ENCODE data around the gene VWA5B2.

Gene VWA5B2

DNA sequence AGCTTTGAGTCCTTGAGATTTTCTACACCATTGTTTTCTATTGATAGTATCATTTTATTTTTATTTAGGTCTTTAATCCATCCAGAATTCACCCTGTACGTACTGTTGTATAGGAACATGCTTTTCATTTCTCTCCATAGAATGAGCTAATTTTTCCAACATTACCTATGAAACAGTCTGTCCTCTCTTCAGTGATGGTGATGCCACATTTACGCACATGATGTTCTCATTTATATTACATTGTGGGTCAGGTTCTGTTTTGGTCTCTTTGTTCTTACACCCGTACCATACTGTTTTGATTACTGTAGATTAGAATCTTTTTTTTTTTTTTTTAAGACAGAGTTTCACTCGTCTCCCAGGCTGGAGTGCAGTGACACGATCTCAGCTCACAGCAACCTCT lies 17.7 kb upstream of the VWA5B2 start:
- H3K27ac ChIP-seq = no peak overlapping the region

DNA sequence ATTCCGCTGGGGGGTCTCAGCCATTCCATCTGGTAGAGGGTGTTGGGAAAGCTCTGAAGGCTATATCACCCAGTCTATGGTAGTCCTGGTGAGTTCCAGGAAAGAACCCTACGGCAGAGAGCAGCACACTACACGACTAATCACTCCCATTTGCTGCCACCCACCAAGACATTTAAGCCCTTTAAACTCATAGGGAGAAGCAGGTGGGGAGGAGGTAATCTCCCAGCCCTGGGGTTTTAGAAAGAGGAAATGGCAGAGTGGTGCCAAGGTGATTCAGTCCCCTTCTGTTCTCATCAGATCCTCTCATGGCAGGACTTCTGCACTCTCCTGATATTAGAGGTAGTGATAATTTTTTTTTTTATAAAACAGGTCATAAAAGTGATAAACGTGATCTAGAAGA lies 10.6 kb upstream of the VWA5B2 start:
- Histone ChIP-seq H3K36me3 (ENCODE audit: control insufficient read depth, insufficient read depth, low read length) (no peaks in the 10 kb centered on the region), H3K9ac (no peak overlapping the region), H2AFZ (no peak overlapping the region), H3K79me2 (peaks cover 2% of the 10 kb centered on the region), H3K4me3 (ENCODE audit: low read depth, low read length) (no peak overlapping the region), H3K4me2 (ENCODE audit: low read length) (no peak overlapping the region), H3K9me3 (ENCODE audit: control insufficient read depth, low read length) (no peaks in the 10 kb centered on the region), H3K27me3 (ENCODE audit: control insufficient read depth, insufficient read depth, low read length) (no peaks in the 10 kb centered on the region), H3K27ac (no peak overlapping the region), H3K4me1 (no peaks in the 10 kb centered on the region)
- TF ChIP-seq, protein P1, sequence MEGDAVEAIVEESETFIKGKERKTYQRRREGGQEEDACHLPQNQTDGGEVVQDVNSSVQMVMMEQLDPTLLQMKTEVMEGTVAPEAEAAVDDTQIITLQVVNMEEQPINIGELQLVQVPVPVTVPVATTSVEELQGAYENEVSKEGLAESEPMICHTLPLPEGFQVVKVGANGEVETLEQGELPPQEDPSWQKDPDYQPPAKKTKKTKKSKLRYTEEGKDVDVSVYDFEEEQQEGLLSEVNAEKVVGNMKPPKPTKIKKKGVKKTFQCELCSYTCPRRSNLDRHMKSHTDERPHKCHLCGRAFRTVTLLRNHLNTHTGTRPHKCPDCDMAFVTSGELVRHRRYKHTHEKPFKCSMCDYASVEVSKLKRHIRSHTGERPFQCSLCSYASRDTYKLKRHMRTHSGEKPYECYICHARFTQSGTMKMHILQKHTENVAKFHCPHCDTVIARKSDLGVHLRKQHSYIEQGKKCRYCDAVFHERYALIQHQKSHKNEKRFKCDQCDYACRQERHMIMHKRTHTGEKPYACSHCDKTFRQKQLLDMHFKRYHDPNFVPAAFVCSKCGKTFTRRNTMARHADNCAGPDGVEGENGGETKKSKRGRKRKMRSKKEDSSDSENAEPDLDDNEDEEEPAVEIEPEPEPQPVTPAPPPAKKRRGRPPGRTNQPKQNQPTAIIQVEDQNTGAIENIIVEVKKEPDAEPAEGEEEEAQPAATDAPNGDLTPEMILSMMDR (IDR thresholded peaks at IDR 0.05) = no peak

More for the DNA sequence above, 17.7 kb upstream of the VWA5B2 start:
- H2AFZ ChIP-seq = no peak overlapping the region
- H3K9me3 ChIP-seq (ENCODE audit: control insufficient read depth, low read length) = no peaks in the 10 kb centered on the region
- H3K36me3 ChIP-seq (ENCODE audit: control insufficient read depth, insufficient read depth, low read length) = no peaks in the 10 kb centered on the region
- no peak overlapping the region for H3K4me3 ChIP-seq (ENCODE audit: low read depth, low read length)
- H3K79me2 ChIP-seq = no peaks in the 10 kb centered on the region
- TF ChIP-seq, protein P1 (IDR thresholded peaks at IDR 0.05) = no peak
- no peak overlapping the region for H3K4me2 ChIP-seq (ENCODE audit: low read length)
- H3K4me1 ChIP-seq = no peaks in the 10 kb centered on the region
- no peaks in the 10 kb centered on the region for H3K27me3 ChIP-seq (ENCODE audit: control insufficient read depth, insufficient read depth, low read length)
- H3K9ac ChIP-seq = no peak overlapping the region

DNA sequence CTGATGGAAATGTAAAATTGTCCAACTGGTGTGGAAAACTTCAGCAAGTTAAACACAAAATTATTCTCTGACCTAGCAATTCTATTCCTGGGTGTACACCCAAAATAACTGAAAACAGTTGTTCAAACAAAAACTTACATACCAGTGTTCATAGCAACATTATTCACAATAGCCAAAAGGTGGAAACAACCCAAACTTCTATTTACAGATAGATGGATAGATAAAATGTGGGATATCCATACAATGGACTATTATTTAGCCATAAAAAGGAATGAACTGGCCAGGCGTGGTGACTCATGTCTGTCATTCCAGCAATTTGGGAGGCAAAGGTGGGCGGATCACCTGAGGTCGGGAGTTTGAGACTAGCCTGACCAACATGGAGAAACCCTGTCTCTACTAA lies 6.9 kb upstream of the VWA5B2 start:
- no peak overlapping the region for H3K27ac ChIP-seq
- peaks cover 2% of the 10 kb centered on the region for H3K79me2 ChIP-seq
- H3K4me1 ChIP-seq = no peaks in the 10 kb centered on the region
- H3K9ac ChIP-seq = no peak overlapping the region
- no peak overlapping the region for H3K4me2 ChIP-seq (ENCODE audit: low read length)
- H3K4me3 ChIP-seq (ENCODE audit: low read depth, low read length) = no peak overlapping the region
- no peaks in the 10 kb centered on the region for H3K9me3 ChIP-seq (ENCODE audit: control insufficient read depth, low read length)
- TF ChIP-seq, protein P1 (IDR thresholded peaks at IDR 0.05) = no peak
- H3K27me3 ChIP-seq (ENCODE audit: control insufficient read depth, insufficient read depth, low read length) = no peaks in the 10 kb centered on the region
- H2AFZ ChIP-seq = no peak overlapping the region
- H3K36me3 ChIP-seq (ENCODE audit: control insufficient read depth, insufficient read depth, low read length) = no peaks in the 10 kb centered on the region

DNA sequence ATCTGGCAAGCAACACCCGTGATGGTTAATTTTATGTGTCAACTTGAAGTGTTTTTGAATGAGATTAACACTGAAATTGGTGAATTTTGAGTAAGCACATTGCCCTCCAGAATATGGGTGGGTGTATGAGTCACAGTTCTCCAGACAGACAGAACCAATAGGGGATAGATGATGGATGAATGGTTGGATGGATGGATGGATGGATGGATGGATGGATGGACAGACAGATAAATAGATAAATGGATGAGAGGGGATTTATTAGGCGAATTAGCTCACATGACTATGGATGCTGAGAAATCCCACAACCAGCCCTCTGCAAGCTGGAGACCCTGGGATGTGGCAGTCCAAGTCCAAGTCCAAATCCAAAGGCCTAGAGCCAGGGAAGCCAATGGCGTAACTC lies 5.4 kb upstream of the VWA5B2 start:
- H3K4me1 ChIP-seq = no peaks in the 10 kb centered on the region
- H3K36me3 ChIP-seq (ENCODE audit: control insufficient read depth, insufficient read depth, low read length) = no peaks in the 10 kb centered on the region
- H3K9me3 ChIP-seq (ENCODE audit: control insufficient read depth, low read length) = no peaks in the 10 kb centered on the region
- TF ChIP-seq, protein P1 (IDR thresholded peaks at IDR 0.05) = no peak
- H3K4me3 ChIP-seq (ENCODE audit: low read depth, low read length) = no peak overlapping the region
- no peak overlapping the region for H3K9ac ChIP-seq
- H2AFZ ChIP-seq = no peak overlapping the region
- peaks cover 2% of the 10 kb centered on the region for H3K79me2 ChIP-seq
- no peak overlapping the region for H3K27ac ChIP-seq
- H3K4me2 ChIP-seq (ENCODE audit: low read length) = no peak overlapping the region
- H3K27me3 ChIP-seq (ENCODE audit: control insufficient read depth, insufficient read depth, low read length) = no peaks in the 10 kb centered on the region

DNA sequence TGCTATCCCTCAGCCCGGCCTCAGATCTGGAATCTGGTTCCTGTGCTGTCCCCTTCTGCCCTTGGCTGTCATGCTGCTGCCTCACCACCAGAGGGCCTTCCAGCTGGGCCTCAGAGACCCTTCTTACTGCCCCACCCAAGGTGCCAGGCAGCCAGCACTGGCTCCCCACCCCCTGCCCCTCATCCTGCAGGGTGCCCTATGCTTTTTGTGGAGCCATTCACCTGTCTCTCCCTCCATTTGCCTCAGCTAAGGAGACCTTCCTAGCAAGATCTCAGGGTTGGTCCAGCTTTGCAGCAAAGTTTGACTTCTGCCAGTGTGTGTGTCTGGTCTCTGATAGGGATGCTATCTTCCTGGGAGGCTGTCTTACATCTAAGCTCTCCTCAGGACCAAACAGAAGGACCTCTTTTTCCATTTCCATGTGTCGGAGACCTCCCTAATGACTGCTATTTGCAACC lies 1.9 kb upstream of the VWA5B2 start:
- no peaks in the 10 kb centered on the region for H3K4me1 ChIP-seq
- no peaks in the 10 kb centered on the region for H3K9me3 ChIP-seq (ENCODE audit: control insufficient read depth, low read length)
- no peak overlapping the region for H2AFZ ChIP-seq
- no peaks in the 10 kb centered on the region for H3K27me3 ChIP-seq (ENCODE audit: control insufficient read depth, insufficient read depth, low read length)
- H3K4me2 ChIP-seq (ENCODE audit: low read length) = no peak overlapping the region
- H3K79me2 ChIP-seq = no peaks in the 10 kb centered on the region
- H3K36me3 ChIP-seq (ENCODE audit: control insufficient read depth, insufficient read depth, low read length) = no peaks in the 10 kb centered on the region
- no peak overlapping the region for H3K27ac ChIP-seq
- H3K4me3 ChIP-seq (ENCODE audit: low read depth, low read length) = no peak overlapping the region
- TF ChIP-seq, protein P1 (IDR thresholded peaks at IDR 0.05) = peak; percentile 84
- H3K9ac ChIP-seq = no peak overlapping the region

All from parathyroid adenoma (tissue), 2 donors.